Psoas muscle (tissue), 8 donors: ENCODE data around the gene AOC2. TPM values are rescaled to one million over a fixed set of nuclear protein-coding genes. Genes with fewer than 3 reads are reported as not detected.

Source experiments
- ATAC-seq, 4 donors: fragments of 200-7000 bp; cut with Tn5 transposase; one replicate each; pipeline ENCODE4 v1.9.1; 2020; ENCODE audit warnings: moderate library complexity in 3 of 4, mild to moderate bottlenecking in 2 of 4
- DNase-seq, 2 donors: peaks; one replicate each; pipeline ENCODE4 v3.0.0-alpha.2; 2020
- H3K27ac ChIP-seq: fragments of 200-600 bp; one replicate; pipeline ENCODE4 v1.8.0; 2022
- H3K27me3 ChIP-seq, 3 donors: fragments of 200-600 bp in 1 of 3; one replicate each; pipeline versions ENCODE4 v1.6.1 to v1.8.0; 2013 to 2022; ENCODE audit warnings: low read length in 2 of 3, mild to moderate bottlenecking in 2 of 3, moderate library complexity in 1 of 3; ENCODE audit not compliant: insufficient read depth in 3 of 3
- H3K36me3 ChIP-seq, 2 donors: fragments of 200-600 bp in 1 of 2; one replicate each; pipeline versions ENCODE4 v1.6.1 to v1.8.0; 2013 to 2022; ENCODE audit warnings: low read depth in 1 of 2, mild to moderate bottlenecking in 1 of 2, moderate library complexity in 1 of 2; ENCODE audit not compliant: insufficient read depth in 1 of 2
- H3K4me1 ChIP-seq: fragments of 200-600 bp; one replicate; pipeline ENCODE4 v1.8.0; 2022
- H3K4me3 ChIP-seq: fragments of 200-600 bp; one replicate; pipeline ENCODE4 v1.8.0; 2022; ENCODE audit warnings: mild to moderate bottlenecking
- H3K9me3 ChIP-seq: fragments of 200-600 bp; one replicate; pipeline ENCODE4 v1.8.0; 2022
- CTCF ChIP-seq: fragments of 200-600 bp; IDR thresholded peaks from one replicate; pipeline ENCODE4 v1.8.0; 2022; ENCODE audit warnings: antibody characterized with exemption
- WGBS, 3 donors: extraction: QIAGEN DNeasy Blood & Tissue Kit; methylation state at CpG; one replicate each; pipeline versions ENCODE4 v1.1.6 to v1.1.7; 2013; 5-methylcytosine and 5-hydroxymethylcytosine counted together
- intact Hi-C, 2 donors: fragments of 100-400 bp; cut with DNase I; formaldehyde crosslinking; loops; one replicate each; pipeline versions ENCODE4 v1.11.0 to v1.14.2; 2022
- long read RNA-seq, 2 donors: library from polyadenylated mRNA; unstranded; transcript quantifications; one replicate each; pipeline ENCODE4 v2.0.0, GENCODE V29; 2021
- polyA plus RNA-seq, 3 donors: library from polyadenylated mRNA; stranded (reverse); fragments of 200-250 nt; gene quantifications; one replicate each; pipeline ENCODE4 v1.2.3, GENCODE V29; 2013
- total RNA-seq, 4 donors: library from RNA; stranded (reverse); fragmentation: NEBNext Ultra II Directional in 2 of 4; extraction: Animal tissue kit (Norgen Biotek cat#: 25700) in 2 of 4; gene quantifications; one replicate each; pipeline versions ENCODE4 v1.2.1 to v1.2.4, GENCODE V29; 2021 to 2023
- donor health status: healthy with polysubstance abuse.
- donor health status: DM: no; HTN: no; CAD: no; lungs with moderate emphysema.
- donor health status: Bipolar disorder and iron deficiency.
- donor health status: healthy.
- donor health status: DM: yes; HTN: yes; CAD: no.
- donor health status: DM: no; HTN: no; CAD: no.
- donor health status: DM: no; HTN: no; CAD: no.
- donor health status: DM: yes; HTN: yes; CAD: no.

The AOC2 gene
- total RNA-seq (1 to 10 TPM in 1 of 4 donors, under 1 TPM in 3; 0.49 to 1.0 (median 0.71) TPM), polyA plus RNA-seq (1 to 10 TPM in 1 of 3 donors, under 1 TPM in 2; 0.08 to 1.6 (median 0.60) TPM)
- long read RNA-seq, donor 1 = 0 reads
- long read RNA-seq, donor 2 = 0 reads

GRCh38 chr17:42844271-42844670 lies at the start of gene AOC2:
Gene AOC2 (plus strand): TSS chr17:42844580. CDS start chr17:42844627, 47 bp downstream.
- intact Hi-C loops = loop anchor here in 1 of 2 donors (5.0 kb wide), 1 partner anchor 88 kb away; no protein-coding TSS in a partner anchor
- no peaks in the 10 kb centered on the region for H3K4me1 ChIP-seq
- WGBS, 3 donors = 63 to 72% (median 66%) methylated on average over 4 of the region's 4 CpGs
- peaks cover 15 to 66% of the 10 kb centered on the region in 2 donors for H3K36me3 ChIP-seq
- ATAC-seq = no peak
- no peak within 1 kb of the TSS for H3K4me3 ChIP-seq
- H3K9me3 ChIP-seq = no peaks in the 10 kb centered on the region
- no peak for DNase-seq
- H3K27ac ChIP-seq = no peak within 1 kb of the TSS
- no peaks in the 10 kb centered on the region for H3K27me3 ChIP-seq
- TF ChIP-seq CTCF = no peak

- no peak for TF ChIP-seq CTCF
- intact Hi-C loops = no loop called here
- H3K27ac ChIP-seq = no peak overlapping the region
Observed at GRCh38 chr17:42795061-42795460, 49.3 kb upstream of the AOC2 start.

GRCh38 chr17:42795465-42795864 lies 48.9 kb upstream of the AOC2 start:
- Histone ChIP-seq H3K27ac (no peak overlapping the region), H3K9me3 (no peaks in the 10 kb centered on the region), H3K4me1 (peaks cover 11% of the 10 kb centered on the region), H3K36me3 (peaks cover 0 to 23% of the 10 kb centered on the region in 2 donors), H3K4me3 (no peak overlapping the region), H3K27me3 (no peaks in the 10 kb centered on the region)
- WGBS, 3 donors = 79 to 85% (median 84%) methylated on average over 9 to 10 of the region's 10 CpGs
- intact Hi-C loops = no loop called here
- DNase-seq (no peak), ATAC-seq (no peak)
- no peak for TF ChIP-seq CTCF

More at GRCh38 chr17:42795061-42795460, 49.3 kb upstream of the AOC2 start:
- H3K27me3 ChIP-seq = peaks cover 0 to 3% (median 0%) of the 10 kb centered on the region in 3 donors
- WGBS, 3 donors = 66 to 73% (median 67%) methylated on average over 4 of the region's 4 CpGs
- H3K4me1 ChIP-seq = peaks cover 11% of the 10 kb centered on the region
- H3K9me3 ChIP-seq = no peaks in the 10 kb centered on the region
- H3K4me3 ChIP-seq = no peak overlapping the region
- no peak for ATAC-seq
- H3K36me3 ChIP-seq = peaks cover 0 to 23% of the 10 kb centered on the region in 2 donors
- DNase-seq = no peak

GRCh38 chr17:42796066-42796758 lies 48.2 kb upstream of the AOC2 start:
- 86 to 93% (median 88%) methylated on average over 16 to 18 of the region's 18 CpGs for WGBS, 3 donors
- peaks cover 11% of the 10 kb centered on the region for H3K4me1 ChIP-seq
- no peaks in the 10 kb centered on the region for H3K27me3 ChIP-seq
- no peak overlapping the region for H3K4me3 ChIP-seq
- DNase-seq (no peak), ATAC-seq (no peak)
- intact Hi-C loops = no loop called here
- TF ChIP-seq CTCF = no peak
- H3K36me3 ChIP-seq = peaks cover 0 to 23% of the 10 kb centered on the region in 2 donors
- H3K27ac ChIP-seq = no peak overlapping the region
- no peaks in the 10 kb centered on the region for H3K9me3 ChIP-seq
